Measurements from ENCODE around the gene INSYN1. TPM values are rescaled to one million over a fixed set of nuclear protein-coding genes. Genes with fewer than 3 reads are reported as not detected.

Gene INSYN1
- total and polyA plus RNA-seq, 2 donors (not counting 1 experiment from before 2014, with no cell fraction given), result not detected

GRCh38 chr15:73755481-73755880, 2.3 kb upstream of the INSYN1 start:
- Histone ChIP-seq H3K36me3 (replicated peaks in 1 of 2; ENCODE audit: control extremely low read depth in 1 of 2, control insufficient read depth in 1 of 2, extremely low read depth in 1 of 2, insufficient read depth in 2 of 2, low read length in 1 of 2) (no peaks in the 10 kb centered on the region), H2AFZ (ENCODE audit: insufficient read depth, low read depth, low read length, poor library complexity, severe bottlenecking) (no peak overlapping the region), H3K9me3 (ENCODE audit: control extremely low read depth in 1 of 3, control insufficient read depth in 2 of 3, insufficient read depth in 1 of 3, low read length in 2 of 3) (no peaks in the 10 kb centered on the region), H3K4me3 (ENCODE audit: control extremely low read depth in 1 of 5, extremely low read depth in 1 of 5, insufficient read depth in 1 of 5, low read depth in 2 of 5, low read length in 4 of 5) (no peak overlapping the region), H3K27me3 (replicated peaks in 1 of 4; ENCODE audit: control extremely low read depth in 1 of 4, control insufficient read depth in 3 of 4, insufficient read depth in 4 of 4, low read length in 3 of 4) (peaks cover 0 to 39% (median 3%) of the 10 kb centered on the region in 4 experiments), H3K4me2 (replicated peaks; ENCODE audit: low read depth, low read length, poor library complexity, severe bottlenecking) (no peak overlapping the region), H4K20me1 (ENCODE audit: control insufficient read depth, insufficient read depth, low read length, poor library complexity, severe bottlenecking) (no peaks in the 10 kb centered on the region), H3K4me1 (ENCODE audit: control insufficient read depth in 2 of 2, insufficient read depth in 2 of 2, low read length in 2 of 2) (no peaks in the 10 kb centered on the region), H3K9ac (ENCODE audit: low read length) (no peak overlapping the region), H3K79me2 (ENCODE audit: control insufficient read depth, insufficient read depth, low read length) (no peaks in the 10 kb centered on the region), H3K27ac (ENCODE audit: low read length in 2 of 2) (no peak overlapping the region)
- no peaks in the 10 kb centered on the region for H3K9me3 Mint-ChIP-seq (ENCODE audit: insufficient read depth)
- 100% methylated on average over 4 of the region's 5 CpGs for WGBS (ENCODE audit: insufficient coverage)
- ATAC-seq (ENCODE audit: low read depth) (no peak), DNase-seq (no peak)
- H3K4me3 Mint-ChIP-seq, result no peak overlapping the region
- intact Hi-C loops (cut with micrococcal nuclease), result no loop called here
- H3K27me3 Mint-ChIP-seq, result peaks cover 33% of the 10 kb centered on the region
- no peak overlapping the region for H3K27ac Mint-ChIP-seq
- TF ChIP-seq CTCF (IDR thresholded peaks at IDR 0.05), result no peak
- no peak for TF ChIP-seq EZH2 (IDR thresholded peaks at IDR 0.05; ENCODE audit: borderline replicate concordance, insufficient read depth, low read depth, low read length, poor library complexity, severe bottlenecking)
- H3K4me1 Mint-ChIP-seq, result peaks cover 5% of the 10 kb centered on the region
- ChIA-PET CTCF (no interaction called here), POLR2A (no interaction called here)

DNA sequence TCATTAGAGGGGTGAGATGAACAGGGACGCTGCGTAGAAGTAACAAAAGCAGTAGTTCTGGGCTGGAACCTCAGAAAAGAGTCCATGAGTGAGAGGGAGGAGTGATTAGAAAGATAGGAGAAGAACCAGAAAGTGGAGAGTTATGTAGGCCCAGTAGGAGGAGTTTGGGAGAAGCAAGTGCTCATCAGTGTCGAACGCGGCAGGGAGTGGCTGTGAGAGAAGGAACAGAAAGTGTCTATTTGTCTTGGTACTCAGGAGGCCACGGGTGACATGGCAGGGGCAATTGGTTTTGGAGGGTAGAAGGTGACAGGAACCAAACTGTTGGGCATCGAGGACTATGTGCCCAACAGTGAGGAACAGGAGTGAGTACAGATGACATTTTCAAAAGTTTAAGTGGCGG, 1.3 kb upstream of the INSYN1 start:
- TF ChIP-seq CTCF (IDR thresholded peaks at IDR 0.05), result no peak
- TF ChIP-seq EZH2 (IDR thresholded peaks at IDR 0.05; ENCODE audit: borderline replicate concordance, insufficient read depth, low read depth, low read length, poor library complexity, severe bottlenecking), result no peak
- no peak overlapping the region for H3K4me3 Mint-ChIP-seq
- no peak for ATAC-seq (ENCODE audit: low read depth)
- Histone ChIP-seq H3K27me3 (replicated peaks in 1 of 4; ENCODE audit: control extremely low read depth in 1 of 4, control insufficient read depth in 3 of 4, insufficient read depth in 4 of 4, low read length in 3 of 4) (peaks cover 0 to 39% (median 3%) of the 10 kb centered on the region in 4 experiments), H3K36me3 (replicated peaks in 1 of 2; ENCODE audit: control extremely low read depth in 1 of 2, control insufficient read depth in 1 of 2, extremely low read depth in 1 of 2, insufficient read depth in 2 of 2, low read length in 1 of 2) (no peaks in the 10 kb centered on the region), H4K20me1 (ENCODE audit: control insufficient read depth, insufficient read depth, low read length, poor library complexity, severe bottlenecking) (no peaks in the 10 kb centered on the region), H3K4me1 (ENCODE audit: control insufficient read depth in 2 of 2, insufficient read depth in 2 of 2, low read length in 2 of 2) (no peaks in the 10 kb centered on the region), H3K27ac (ENCODE audit: low read length in 2 of 2) (no peak overlapping the region), H3K4me2 (replicated peaks; ENCODE audit: low read depth, low read length, poor library complexity, severe bottlenecking) (no peak overlapping the region), H3K9me3 (ENCODE audit: control extremely low read depth in 1 of 3, control insufficient read depth in 2 of 3, insufficient read depth in 1 of 3, low read length in 2 of 3) (no peaks in the 10 kb centered on the region), H3K79me2 (ENCODE audit: control insufficient read depth, insufficient read depth, low read length) (no peaks in the 10 kb centered on the region), H3K9ac (ENCODE audit: low read length) (no peak overlapping the region), H3K4me3 (ENCODE audit: control extremely low read depth in 1 of 5, extremely low read depth in 1 of 5, insufficient read depth in 1 of 5, low read depth in 2 of 5, low read length in 4 of 5) (no peak overlapping the region), H2AFZ (ENCODE audit: insufficient read depth, low read depth, low read length, poor library complexity, severe bottlenecking) (no peak overlapping the region)
- CTCF ChIA-PET, result interaction anchor here (0.7 kb wide), 1 partner anchor 489 kb away, joined by 3 read pairs; no protein-coding TSS in a partner anchor
- peaks cover 5% of the 10 kb centered on the region for H3K4me1 Mint-ChIP-seq
- no peak for DNase-seq
- intact Hi-C loops (cut with micrococcal nuclease), result no loop called here
- POLR2A ChIA-PET, result no interaction called here
- 91% methylated on average over 8 of the region's 8 CpGs for WGBS (ENCODE audit: insufficient coverage)
- no peaks in the 10 kb centered on the region for H3K9me3 Mint-ChIP-seq (ENCODE audit: insufficient read depth)
- H3K27me3 Mint-ChIP-seq, result peaks cover 37% of the 10 kb centered on the region
- H3K27ac Mint-ChIP-seq, result no peak overlapping the region
